HG03575 (cell line): Measurements from ENCODE around the gene SERTAD2.

ENCODE experiments used
- ATAC-seq: cut with Tn5 transposase; IDR thresholded peaks from one replicate; pipeline ENCODE4 v1.9.1; 2021; ENCODE audit not compliant: unreplicated experiment, insufficient number of reproducible peaks, low FRiP score; ENCODE audit errors: extremely low read depth

Gene SERTAD2

GRCh38 chr2:64652231-64653108 lies 1.2 kb downstream of the SERTAD2 start:
- no peak for ATAC-seq

GRCh38 chr2:64651590-64651989 lies 2.1 kb downstream of the SERTAD2 start:
- ATAC-seq: no peak

- no peak for ATAC-seq
These were observed 2.9 kb downstream of the SERTAD2 start for GRCh38 chr2:64650722-64651338.

GRCh38 chr2:64650296-64650695 lies 3.4 kb downstream of the SERTAD2 start:
- ATAC-seq: no peak

- no peak for ATAC-seq
These were observed 4.1 kb downstream of the SERTAD2 start for GRCh38 chr2:64649626-64650025.

- no peak for ATAC-seq
These were observed 4.7 kb downstream of the SERTAD2 start for GRCh38 chr2:64649013-64649484.

GRCh38 chr2:64646007-64646880 lies 7.5 kb downstream of the SERTAD2 start:
- no peak for ATAC-seq

- no peak for ATAC-seq
These were observed 9.0 kb downstream of the SERTAD2 start for GRCh38 chr2:64644458-64645382.

GRCh38 chr2:64643838-64644457 lies 9.8 kb downstream of the SERTAD2 start:
- ATAC-seq: no peak

- no peak for ATAC-seq
These were observed 12.1 kb downstream of the SERTAD2 start for GRCh38 chr2:64641599-64641998.

- no peak for ATAC-seq
These were observed 13.3 kb downstream of the SERTAD2 start for GRCh38 chr2:64640153-64641044.

- ATAC-seq: no peak
These were observed 14.0 kb downstream of the SERTAD2 start for GRCh38 chr2:64639691-64640090.

GRCh38 chr2:64638502-64639120 lies 15.1 kb downstream of the SERTAD2 start:
- ATAC-seq: no peak

GRCh38 chr2:64637931-64638330 lies 15.8 kb downstream of the SERTAD2 start:
- no peak for ATAC-seq

- no peak for ATAC-seq
These were observed 16.6 kb downstream of the SERTAD2 start for GRCh38 chr2:64637000-64637635.
